ENCODE measurements around the gene PSMB9. TPM values are rescaled to one million over a fixed set of nuclear protein-coding genes. Genes with fewer than 3 reads are reported as not detected.

The PSMB9 gene
- total and polyA plus RNA-seq, 2 experiments from 2014 or later = 3.3 TPM; not detected in 1

- Histone ChIP-seq H2AFZ (no peak overlapping the region), H3K4me1 (ENCODE audit: insufficient read depth) (peaks cover 9% of the 10 kb centered on the region), H3K27ac (no peak overlapping the region), H3K27me3 (peaks cover 6% of the 10 kb centered on the region), H3K9me2 (replicated peaks; ENCODE audit: insufficient read depth) (no peaks in the 10 kb centered on the region), H4K20me1 (ENCODE audit: insufficient read depth, poor library complexity, severe bottlenecking) (no peaks in the 10 kb centered on the region), H3K4me3 (no peak overlapping the region), H3K4me2 (no peak overlapping the region), H3K79me2 (no peaks in the 10 kb centered on the region), H3K9me3 (ENCODE audit: low read depth) (no peaks in the 10 kb centered on the region), H3K36me3 (replicated peaks; ENCODE audit: insufficient read depth, low read depth) (no peaks in the 10 kb centered on the region)
- 82% methylated on average over 6 of the region's 6 CpGs for WGBS (ENCODE audit: low lambda C conversion rate, missing lambda C conversion rate)
- TF ChIP-seq EZH2phosphoT487 (IDR thresholded peaks at IDR 0.05; ENCODE audit: low read depth, severe bottlenecking, unreplicated experiment) (no peak), EZH2 (IDR thresholded peaks at IDR 0.05; ENCODE audit: borderline replicate concordance) (no peak), CTCF (IDR thresholded peaks at IDR 0.05; ENCODE audit: poor library complexity) (no peak)
- no peak for DNase-seq (ENCODE audit: low spot score)
Measured at GRCh38 chr6:32849126-32849525, 4.9 kb upstream of the PSMB9 start.

DNA sequence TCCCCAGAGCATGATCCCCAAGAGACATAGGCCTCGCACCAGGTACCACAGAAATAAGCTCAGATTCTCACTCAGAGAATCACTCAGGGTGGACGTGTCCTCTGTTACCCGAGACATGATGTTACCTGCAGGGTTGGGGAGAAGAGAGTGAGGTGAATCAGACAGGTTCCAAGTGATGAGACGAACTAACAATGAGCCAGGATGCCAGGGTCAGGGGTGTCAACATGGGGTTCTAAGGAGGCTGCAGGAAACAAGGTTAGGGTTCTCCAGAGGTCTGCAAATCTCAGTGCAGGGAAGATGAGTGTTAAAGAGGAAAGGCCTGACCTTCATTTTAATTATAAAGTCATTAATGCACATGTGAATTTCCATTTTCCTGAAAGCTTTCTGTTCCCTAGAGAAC lies 3.0 kb upstream of the PSMB9 start:
- no peaks in the 10 kb centered on the region for H3K36me3 ChIP-seq (replicated peaks; ENCODE audit: insufficient read depth, low read depth)
- 88% methylated on average over 4 of the region's 4 CpGs for WGBS (ENCODE audit: low lambda C conversion rate, missing lambda C conversion rate)
- peaks cover 19% of the 10 kb centered on the region for H3K27me3 ChIP-seq
- H3K4me2 ChIP-seq = no peak overlapping the region
- DNase-seq (ENCODE audit: low spot score) = no peak
- H2AFZ ChIP-seq = no peak overlapping the region
- peaks cover 9% of the 10 kb centered on the region for H3K4me1 ChIP-seq (ENCODE audit: insufficient read depth)
- no peaks in the 10 kb centered on the region for H3K9me2 ChIP-seq (replicated peaks; ENCODE audit: insufficient read depth)
- H3K9me3 ChIP-seq (ENCODE audit: low read depth) = no peaks in the 10 kb centered on the region
- no peak overlapping the region for H3K27ac ChIP-seq
- no peaks in the 10 kb centered on the region for H3K79me2 ChIP-seq
- TF ChIP-seq EZH2 (IDR thresholded peaks at IDR 0.05; ENCODE audit: borderline replicate concordance) = no peak
- TF ChIP-seq CTCF (IDR thresholded peaks at IDR 0.05; ENCODE audit: poor library complexity) = no peak
- TF ChIP-seq EZH2phosphoT487 (IDR thresholded peaks at IDR 0.05; ENCODE audit: low read depth, severe bottlenecking, unreplicated experiment) = no peak
- H3K4me3 ChIP-seq = no peak overlapping the region
- no peaks in the 10 kb centered on the region for H4K20me1 ChIP-seq (ENCODE audit: insufficient read depth, poor library complexity, severe bottlenecking)

DNA sequence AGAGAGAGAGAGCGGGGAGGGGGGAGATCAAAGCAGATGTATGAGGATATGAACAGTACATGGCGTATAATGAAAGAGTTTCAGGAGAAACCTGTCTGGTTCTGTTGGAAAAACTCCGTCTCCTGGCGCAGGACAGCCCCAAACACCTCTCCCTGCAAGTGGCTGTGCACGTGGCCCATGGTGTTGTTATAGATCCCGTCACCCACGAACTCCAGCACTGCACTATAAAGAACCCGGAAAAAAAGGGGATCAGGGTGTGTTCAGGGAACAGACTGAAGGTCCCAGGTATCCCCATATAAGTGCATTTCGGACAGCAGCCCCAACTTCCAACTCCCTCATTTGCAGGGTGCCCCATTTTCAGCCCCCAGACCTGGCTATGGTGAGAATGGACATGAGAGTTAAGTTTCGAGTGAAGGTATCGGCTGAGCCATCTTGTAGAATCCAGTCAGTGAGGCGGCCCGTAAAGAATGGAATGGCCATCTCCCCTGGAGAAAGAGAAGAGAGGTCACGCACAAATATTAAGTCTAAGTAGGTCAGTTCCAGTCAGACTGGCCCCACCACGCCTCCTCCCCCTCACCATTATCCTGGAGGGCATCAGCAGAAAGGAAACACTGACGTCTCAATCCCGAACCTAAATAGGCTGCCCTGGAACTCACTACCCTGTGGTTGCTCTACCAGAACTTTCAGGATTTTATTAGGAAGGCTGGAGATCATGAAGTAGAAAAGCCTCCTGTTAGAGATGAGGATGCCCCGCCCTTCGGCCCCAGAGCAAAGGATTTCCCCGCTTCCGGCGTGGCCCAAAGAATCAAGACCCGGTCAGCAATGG lies 1.8 kb upstream of the PSMB9 start:
- H3K36me3 ChIP-seq (replicated peaks; ENCODE audit: insufficient read depth, low read depth) = no peaks in the 10 kb centered on the region
- H3K27me3 ChIP-seq = peaks cover 27% of the 10 kb centered on the region
- H3K79me2 ChIP-seq = no peaks in the 10 kb centered on the region
- 60% methylated on average over 23 of the region's 23 CpGs for WGBS (ENCODE audit: low lambda C conversion rate, missing lambda C conversion rate)
- H2AFZ ChIP-seq = peak overlapping the region; percentile 79
- TF ChIP-seq EZH2phosphoT487 (IDR thresholded peaks at IDR 0.05; ENCODE audit: low read depth, severe bottlenecking, unreplicated experiment) = no peak
- no peak for TF ChIP-seq EZH2 (IDR thresholded peaks at IDR 0.05; ENCODE audit: borderline replicate concordance)
- no peak for TF ChIP-seq CTCF (IDR thresholded peaks at IDR 0.05; ENCODE audit: poor library complexity)
- no peak for DNase-seq (ENCODE audit: low spot score)
- peak overlapping the region; percentile 68 for H3K4me3 ChIP-seq
- peaks cover 9% of the 10 kb centered on the region for H3K4me1 ChIP-seq (ENCODE audit: insufficient read depth)
- no peaks in the 10 kb centered on the region for H4K20me1 ChIP-seq (ENCODE audit: insufficient read depth, poor library complexity, severe bottlenecking)
- H3K27ac ChIP-seq = peak overlapping the region; percentile 91
- peak overlapping the region; percentile 100 for H3K4me2 ChIP-seq
- no peaks in the 10 kb centered on the region for H3K9me3 ChIP-seq (ENCODE audit: low read depth)
- H3K9me2 ChIP-seq (replicated peaks; ENCODE audit: insufficient read depth) = no peaks in the 10 kb centered on the region
